ENCODE results near the gene MGST2.

MGST2 gene

DNA sequence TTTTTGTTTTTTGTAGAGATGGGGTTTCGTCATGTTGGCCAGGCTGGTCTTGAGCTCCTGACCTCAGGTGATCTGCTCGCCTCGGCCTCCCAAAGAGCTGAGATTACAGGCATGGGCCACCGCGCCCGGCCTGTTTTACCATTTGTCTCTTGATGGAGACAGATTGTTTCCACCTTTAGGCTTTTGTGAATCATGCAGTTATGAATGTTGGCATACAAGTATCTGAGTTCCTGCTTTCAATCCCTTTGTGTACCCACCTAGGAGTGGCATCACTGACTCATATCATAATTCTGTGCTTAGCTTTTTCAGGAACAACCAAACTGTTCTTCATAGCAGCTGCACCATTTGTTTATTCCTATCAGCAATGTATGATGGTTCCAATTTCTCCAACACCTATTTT is 20.2 kb upstream of the MGST2 start:
- no peak for DNase-seq

DNA sequence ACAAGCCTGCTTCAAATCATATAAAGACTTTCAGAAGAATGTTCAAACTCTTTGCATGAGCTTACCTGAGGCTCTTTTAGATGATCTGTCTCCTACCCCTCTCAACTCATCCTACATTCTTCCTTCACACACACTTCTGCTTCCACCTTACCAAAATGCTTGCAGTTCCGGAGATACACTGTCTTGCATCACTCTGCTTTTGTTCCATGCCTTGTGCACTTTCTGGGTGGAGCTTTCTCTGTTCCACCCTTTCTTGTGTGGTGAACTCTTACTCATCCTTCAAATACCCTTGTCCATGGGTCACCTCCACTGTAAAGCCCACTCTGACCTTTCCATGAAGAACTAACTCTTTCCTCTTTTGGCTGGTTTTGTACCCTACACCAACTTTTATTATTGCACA is 18.4 kb upstream of the MGST2 start:
- no peak for DNase-seq

DNA sequence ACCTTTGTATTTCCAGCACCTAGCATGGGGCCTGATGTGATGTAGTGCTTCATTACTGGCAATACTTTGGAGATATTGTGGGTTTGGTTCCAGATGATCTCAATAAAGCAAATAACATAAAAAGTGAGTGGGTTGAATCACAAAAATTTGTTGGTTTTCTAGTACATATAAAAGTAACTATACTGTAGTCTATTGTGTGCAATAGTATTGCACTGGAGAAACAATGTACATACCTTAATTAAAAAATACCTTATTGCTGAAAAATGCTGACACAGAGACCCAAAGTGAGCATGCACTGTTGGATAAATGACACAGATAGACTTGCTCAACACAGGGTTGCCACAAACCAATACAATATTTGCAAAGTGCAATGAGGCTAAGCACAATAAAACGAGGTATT is 17.7 kb upstream of the MGST2 start:
- DNase-seq: no peak

DNA sequence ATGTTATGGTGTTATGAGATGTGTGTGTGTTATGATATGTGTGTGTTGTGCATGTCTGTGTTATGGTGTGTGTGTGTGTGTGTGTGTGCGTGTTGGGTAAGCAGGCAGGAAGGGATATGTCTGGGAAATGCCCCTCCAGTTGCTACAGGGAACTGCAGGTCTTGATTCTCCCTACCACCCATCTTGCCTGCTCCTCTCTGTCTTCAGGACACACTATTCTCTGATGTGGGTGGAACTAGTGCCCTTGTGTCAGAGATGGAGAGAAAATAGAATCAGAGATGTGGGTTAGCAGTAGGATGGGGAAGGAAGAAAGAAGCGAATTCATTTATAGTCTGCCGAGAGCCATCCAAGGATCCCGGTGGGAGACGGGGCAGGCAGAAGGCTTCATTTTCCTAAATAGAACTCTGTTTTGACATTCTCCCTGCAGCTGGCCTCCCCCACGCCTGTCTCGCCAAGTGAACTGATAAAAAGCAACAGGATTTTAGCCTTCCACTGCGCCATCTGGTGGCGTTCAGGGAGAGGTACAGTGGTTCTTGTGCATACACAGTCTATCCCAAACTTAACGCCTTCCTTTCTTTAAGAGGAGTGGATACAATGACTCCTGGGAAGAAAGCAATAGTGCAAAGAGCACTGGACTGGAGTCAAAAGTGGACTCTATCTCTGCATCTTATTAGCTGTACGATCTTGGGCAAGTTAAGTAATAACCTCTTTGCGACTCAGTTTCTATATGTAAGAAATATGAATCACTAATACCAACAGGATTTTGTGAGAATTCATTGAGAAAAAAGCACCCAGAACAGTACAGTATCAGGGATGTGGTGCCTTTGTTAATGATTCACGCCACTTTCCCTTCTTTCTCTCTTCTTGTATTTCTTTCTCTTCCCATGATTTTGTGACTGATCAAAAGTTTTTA is 14.1 kb upstream of the MGST2 start:
- DNase-seq: peak; percentile 22

DNA sequence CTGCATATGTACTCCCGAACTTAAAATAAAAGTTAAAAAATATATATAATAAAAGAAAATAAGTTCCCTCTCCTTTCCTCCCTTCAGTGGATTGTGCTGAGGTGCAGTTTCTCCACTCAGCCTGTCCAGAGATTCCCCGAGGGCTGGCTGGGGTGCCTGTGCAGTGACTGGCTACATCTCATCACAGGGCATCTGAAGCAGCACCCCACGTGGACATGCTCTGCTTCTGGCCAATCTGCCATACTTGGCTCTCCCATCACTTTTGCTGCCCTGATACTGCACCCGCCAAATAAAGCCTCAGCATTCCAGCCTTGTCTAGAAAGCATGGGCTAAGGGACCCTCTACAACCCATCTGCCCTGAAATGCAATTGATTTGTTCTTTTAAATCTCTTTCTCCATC is 11.1 kb upstream of the MGST2 start:
- no peak for DNase-seq

DNA sequence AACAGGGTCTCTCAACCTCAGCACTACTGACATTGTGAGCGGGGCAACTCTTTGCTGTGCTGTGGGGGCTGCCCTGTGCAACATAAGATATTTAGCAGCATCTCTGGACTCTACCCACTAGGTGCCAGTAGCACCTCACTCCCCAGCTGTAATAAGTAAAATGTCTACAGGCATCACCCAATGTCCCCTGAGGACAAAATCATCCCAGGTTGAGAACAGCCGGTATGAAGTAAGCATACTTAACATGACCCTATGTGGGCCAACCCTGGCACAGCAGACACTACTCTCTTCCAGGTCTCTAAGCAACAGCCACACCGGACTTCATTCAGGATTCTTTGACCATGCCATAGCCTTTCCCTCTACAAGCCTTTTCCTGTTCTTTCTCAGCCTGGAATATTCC is 10.5 kb upstream of the MGST2 start:
- peak; percentile 39 for DNase-seq

DNA sequence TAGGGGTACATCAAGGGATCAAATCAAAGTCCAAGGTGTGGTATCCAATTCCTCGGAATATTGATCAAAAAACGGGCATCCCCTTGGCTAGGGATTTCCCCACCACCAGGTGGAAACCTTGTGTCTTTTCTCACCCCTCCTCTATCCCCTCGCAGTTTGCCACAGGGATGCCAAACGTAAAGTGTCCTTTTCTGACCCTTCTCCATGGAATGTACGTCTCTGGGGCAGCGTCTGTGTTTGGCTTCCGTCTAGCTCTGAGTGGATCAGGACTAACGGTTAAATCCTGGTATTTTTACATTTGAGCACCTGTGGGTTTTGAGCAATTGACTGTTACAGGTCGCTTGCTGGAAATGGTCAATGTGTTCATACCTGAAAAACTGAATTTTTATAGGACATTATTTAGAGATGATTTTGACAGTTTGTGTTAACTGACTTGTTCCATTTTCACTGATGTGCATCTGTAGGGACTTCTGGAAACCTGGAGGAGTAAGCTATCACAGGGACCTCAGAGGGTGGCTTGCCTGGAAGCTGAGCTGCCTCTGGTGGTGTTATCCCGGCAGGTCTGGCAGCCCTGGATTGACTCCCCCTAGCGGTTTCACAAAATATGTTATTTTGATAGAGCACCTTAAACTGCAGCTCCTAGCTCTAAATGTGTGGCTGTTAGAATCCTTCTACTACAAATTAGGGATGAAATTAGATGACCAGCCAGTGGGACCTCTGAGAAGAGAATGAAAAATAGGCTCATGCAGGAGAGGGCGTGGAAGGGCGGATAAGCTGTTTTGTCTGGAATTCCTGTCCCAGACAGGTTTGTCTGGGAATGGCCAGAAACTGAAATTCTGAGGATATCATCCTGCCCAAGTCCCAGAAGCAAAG is 8.8 kb upstream of the MGST2 start:
- peak; percentile 25 for DNase-seq

DNA sequence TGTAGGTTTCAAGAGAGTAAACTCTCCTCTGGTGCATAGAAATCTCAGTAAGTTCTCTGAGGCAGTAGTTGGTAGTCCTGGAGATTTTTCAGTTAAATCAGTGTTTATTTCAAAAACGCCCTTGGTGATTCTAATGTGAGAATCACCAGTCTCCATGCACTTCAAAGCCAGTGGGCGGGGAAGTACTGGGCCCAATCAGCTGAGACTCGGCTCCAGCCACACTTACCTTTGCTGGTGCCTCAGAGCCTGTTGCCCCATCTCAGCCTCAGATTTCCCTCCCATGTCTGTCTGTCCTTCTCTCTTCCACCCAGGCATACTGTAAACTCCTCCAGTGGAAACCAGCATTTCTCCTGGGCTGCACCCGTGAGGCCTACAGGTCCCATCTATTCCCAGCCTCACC is 7.4 kb upstream of the MGST2 start:
- DNase-seq: no peak

DNA sequence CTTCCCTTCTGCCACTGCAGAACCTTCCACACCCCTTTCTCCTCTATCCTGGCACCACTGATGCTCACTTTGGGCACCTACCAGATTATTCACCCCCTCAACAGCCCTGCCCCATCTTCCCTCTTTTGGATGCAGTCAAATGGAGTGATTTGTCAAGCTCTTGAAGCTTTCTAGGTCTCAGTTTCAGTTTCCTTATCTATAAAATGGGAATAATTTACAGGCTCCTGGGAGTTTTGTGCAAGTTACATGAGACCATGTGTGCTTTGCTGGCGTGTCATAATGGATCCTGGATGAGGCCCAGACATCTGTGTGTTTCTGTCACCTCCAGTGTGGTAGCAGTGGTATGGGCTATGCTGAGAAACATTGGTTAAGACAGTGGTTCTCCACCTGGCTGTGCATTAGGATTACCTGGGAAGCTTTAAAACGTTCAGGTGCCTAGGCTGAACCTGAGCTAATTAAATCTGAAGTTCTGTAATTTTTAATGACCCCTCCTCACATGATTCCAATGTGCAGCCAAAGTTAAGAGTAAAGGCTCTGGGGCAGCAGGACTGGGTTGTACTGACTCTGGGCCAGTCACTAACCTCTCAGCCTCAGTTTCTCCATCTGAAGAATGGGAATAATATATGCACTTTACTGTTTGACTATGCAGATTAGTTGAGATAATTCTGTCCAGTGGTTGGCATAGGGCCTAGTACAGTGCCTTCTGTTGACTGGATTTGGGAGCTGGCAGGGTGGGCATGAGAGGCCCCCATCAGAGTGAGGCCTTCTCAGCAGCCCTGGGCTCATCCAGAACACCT is 6.8 kb upstream of the MGST2 start:
- no peak for DNase-seq

DNA sequence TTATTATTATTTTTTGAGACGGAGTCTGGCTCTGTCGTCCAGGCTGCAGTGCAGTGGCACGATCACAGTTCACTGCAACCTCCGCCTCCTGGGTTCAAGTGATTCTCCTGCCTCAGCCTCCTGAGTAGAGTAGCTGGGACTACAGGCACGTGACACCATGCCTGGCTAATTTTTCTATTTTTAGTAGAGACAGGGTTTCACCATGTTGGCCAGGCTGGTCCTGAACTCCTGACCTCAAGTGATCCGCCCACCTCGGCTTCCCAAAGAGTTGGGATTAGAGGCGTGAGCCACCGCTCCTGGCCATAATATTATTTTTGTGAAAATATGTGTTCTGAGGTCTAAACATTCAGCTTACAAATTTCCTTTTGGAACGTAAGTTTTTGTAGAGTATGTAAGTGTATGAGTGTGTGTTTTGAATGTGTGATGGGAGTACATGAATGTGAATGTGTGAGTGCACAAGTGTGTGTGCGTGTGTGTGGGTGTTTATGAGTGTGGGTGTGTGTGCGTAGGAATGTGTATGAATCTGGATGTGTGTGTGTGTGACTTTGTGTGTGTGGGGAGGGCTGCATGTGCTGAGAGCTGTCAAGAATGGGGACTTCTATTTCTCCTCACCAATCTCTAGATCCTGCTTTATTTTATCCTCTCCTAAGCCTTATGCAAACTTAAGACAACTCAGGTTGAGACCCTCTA is 5.7 kb upstream of the MGST2 start:
- DNase-seq: no peak

DNA sequence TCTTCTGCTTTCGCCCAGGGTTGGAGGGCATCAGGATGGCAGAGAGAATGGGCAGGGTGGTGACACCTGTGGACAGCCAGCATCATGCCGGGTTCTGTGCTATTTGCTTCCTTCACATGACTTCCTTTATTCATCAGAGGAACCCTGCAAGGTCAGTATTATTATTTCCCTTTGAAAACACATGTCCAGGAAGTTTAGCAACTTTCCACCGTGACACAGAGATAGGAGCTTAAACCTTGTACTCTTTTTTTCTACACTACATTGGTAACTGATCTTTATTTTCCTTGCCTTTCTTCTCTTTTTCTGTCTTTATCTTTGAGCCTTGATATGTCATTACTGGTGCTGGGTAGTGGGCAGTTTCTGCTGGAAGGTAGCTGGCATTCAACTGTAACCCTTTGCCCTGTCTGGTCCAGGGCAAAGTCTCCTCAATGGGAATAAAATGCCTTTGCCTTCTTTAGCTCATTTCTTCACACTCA is 5.0 kb upstream of the MGST2 start:
- no peak for DNase-seq

DNA sequence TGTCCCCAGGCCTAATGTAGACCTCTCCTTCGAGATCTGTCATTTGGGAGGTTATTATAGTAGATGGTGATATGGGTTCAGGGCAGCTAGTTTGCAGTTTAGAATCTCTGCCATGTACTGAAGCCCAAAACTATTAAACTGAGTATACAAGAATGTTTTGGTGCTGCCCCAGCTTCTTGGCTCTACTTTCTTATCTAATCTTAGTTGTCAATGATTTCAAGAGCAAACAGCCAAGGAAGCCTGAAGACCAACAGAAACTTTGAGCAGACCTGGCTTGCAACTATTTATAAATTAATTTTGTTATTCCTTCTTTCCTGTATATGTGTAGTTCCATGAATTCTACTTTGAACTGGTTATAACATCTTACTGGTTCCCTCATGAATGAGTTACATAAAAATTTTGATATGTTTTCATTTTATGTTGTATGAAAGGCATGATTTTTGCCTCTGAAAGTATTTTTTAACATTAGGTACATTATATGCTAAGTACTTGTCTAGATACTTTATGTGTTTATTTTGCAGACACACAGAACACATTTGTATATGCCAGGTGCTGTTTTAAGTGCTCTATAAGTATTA is 2.0 kb upstream of the MGST2 start:
- no peak for DNase-seq

DNA sequence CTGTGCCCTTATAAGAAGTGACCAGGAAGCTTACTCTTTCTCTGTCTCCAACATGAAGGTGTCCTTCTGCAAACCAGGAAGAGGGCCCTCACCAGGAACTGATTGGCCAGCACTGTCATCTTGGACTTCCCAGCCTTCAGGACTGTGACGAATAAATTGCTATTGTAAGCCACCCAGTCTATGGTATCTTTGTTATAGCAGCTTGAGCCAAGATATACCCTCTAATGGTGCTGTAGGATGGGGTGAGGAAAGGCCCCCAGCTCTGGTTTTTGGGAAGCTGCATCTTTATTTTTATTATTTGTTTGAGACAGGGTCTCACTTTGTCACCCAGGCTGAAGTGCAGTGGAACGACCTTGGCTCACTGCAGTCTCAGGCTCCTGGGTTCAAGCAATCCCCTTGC is 1.2 kb upstream of the MGST2 start:
- no peak for DNase-seq

DNA sequence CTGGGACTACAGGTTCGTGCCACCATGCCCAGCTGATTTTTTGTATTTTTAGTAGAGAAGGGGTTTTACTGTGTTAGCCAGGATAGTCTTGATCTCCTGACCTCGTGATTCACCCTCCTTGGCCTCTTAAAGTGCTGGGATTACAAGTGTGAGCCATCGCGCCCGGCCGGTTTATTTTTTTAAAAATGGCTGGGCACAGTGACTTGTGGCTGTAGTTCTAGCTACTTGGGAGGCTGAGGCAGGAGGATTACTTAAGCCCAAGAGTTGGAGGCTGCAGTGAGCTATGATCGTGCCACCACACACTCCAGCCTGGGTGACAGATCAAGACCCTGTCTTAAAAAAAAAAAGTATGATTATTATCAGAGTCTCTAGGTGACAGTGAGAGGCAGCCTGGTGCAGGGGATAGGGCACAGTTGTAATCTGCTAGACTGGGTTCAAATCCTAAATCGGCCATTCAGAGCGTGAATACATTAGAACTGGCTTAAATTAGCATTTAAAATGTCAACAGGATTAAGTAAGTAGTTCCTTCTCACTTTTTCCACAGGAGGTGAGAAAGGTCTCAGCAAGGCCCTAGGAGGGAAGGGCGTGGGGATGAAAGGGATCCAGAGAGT is 435 bp upstream of the MGST2 start:
- no peak for DNase-seq

DNA sequence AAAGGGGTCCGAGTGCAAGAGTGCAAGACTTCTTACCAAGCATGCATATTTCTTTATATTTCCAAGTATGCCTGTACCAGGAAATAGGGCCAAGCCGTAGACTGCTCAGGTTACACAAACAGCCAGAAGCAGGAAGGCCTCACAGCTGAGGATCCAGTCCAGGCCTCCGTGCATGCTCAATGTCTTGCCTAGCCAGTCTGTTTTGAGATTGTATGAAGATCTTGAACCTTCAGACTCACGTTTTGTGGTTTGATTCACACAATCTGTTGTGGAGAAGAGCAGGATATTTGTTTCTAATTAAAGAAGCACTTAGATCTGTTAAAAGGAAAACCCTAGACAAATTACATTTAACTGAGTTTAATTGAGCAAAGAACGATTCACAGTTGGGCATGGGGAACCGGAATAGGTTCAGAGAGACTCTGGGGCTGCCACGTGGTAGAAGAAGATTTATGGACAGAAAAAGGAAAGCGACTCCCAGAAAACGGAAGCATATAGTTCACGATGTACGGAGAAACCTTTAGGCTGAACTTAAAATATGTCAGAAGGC is 1.2 kb downstream of the MGST2 start:
- peak; percentile 46 for DNase-seq

DNA sequence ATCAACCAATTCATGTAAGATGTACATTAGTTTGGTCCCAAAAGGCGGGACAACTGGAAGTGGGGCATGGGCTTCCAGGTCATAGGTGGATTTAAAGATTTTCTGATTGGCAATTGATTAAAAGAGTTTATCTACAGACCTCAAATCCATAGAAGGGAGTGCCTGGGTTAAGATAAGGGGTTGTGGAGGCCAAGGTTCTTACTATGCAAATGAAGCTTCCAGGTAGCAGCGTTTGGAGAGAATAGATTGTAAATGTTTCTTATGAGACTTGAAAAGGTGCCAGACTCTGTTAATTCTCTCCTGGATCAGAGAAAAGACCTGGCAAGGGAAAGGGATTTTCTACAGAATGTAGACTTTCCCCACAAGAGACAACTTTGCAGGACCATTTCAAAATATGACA is 2.4 kb downstream of the MGST2 start:
- no peak for DNase-seq

DNA sequence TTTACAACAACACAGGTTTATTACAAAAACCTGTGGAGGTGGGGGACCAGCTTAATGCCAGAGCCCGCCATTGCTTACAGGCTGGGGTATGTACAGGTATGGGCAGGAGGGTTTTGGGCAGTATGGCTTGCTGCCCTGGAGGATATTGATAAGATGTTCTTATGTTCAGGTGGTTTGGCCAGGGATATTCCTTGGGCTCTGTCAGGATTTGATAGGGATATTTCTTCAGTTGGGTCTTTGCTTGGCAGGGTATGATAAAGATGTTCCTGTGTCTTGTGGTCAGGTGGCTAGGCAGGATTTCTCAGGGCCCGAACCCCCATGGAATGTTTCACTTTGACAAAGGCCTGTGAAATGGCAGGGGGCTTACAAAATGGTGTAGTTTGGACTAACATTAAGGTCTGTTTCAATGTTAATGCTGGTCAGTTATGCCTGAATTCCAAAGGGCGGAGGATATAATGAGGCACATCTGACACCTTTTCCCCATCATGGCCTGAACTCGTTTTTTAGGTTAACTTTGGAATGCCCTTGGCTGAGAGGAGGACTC is 3.1 kb downstream of the MGST2 start:
- DNase-seq: no peak

DNA sequence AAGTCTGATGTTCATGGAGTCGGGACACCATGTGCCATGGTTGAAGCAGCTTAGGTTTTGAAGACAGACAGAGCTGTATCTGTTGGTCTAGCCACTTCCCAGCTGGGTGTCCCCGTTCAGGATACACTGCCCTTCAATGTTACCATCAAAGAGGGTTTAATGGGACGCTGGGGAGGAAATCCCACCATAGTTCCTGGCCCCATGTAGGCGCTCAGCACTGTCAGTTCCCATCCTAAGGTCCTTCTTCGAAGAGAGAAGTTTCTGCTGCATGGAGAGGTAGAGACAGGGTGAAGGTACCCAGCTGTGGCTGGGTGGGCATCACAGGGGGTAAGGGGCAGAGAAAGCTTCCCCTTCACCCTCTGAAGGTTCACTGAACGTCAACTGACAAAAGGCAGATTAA is 3.7 kb downstream of the MGST2 start:
- DNase-seq: no peak

DNA sequence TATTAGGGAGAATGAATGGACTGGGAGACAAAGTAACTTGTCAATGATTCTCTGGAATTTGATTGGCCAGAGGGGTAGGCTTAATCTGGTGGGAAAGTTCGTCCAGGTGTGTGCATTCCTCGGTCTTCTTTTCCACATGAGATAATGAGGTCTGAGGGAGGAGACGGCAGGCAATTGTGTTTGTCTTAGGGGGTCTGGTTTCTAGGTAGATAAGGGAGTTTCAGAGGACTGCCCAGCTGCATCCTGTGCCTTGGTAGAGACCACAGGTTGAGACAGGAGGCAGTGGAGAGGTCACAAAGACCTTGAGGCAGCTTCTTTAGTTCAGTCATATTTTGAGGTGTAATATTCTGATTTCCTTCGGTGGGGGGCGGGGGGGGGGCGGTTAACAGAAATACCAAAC is 4.3 kb downstream of the MGST2 start:
- DNase-seq: no peak

DNA sequence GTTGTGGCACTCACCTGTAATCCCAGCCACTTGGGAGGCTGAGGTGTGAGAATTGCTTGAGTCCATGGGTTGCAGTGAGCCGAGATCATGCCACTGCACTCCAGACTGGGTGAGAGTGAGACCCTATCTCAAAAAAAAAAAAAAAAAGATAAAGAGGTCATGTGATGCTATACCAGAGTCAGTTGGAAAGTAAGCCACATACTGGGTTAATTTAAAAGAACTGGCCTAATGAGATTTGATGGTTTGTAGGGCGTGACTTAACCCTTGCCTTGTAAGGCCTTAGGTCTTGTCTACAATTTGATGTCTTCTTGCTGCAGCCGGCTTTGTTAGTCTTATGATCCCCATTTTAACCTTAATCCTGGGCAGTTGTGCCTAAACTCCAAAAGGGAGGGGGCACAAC is 5.2 kb downstream of the MGST2 start:
- DNase-seq: no peak

DNA sequence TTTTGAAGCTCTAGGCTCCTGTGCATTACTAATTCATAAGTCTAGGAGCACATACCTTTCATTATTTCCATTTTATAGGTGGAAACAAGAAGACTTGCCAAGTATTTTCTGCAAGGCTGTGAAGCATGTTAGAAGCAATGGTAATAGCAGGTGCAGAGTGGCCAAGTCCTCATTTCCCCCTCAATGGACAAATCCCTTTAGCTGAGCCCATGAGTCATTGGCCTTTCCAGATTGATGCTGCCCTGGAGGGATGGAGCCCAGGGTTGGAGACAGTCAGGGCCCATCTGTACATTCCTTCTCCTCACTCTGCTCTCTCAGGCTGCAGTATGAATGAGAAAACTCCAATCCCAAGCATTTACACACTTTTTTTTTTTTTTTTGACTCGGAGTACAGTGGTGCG is 6.6 kb downstream of the MGST2 start:
- no peak for DNase-seq

All from NCI-H1436 treated with DMSO at 0.1 percent for 48 hours (cell line).